Activated naive CD4-positive, alpha-beta T cell treated with anti-CD3 and anti-CD28 coated beads, Interleukin-2, amount 50 U/mL, for 24 hours (primary cell): ENCODE results near the gene ASTL.

Source experiments
- H3K27ac Mint-ChIP-seq: one replicate; pipeline ENCODE4 v1.8.0; 2021; ENCODE audit warnings: mild to moderate bottlenecking, mixed read lengths
- H3K27me3 Mint-ChIP-seq: one replicate; pipeline ENCODE4 v1.8.0; 2021; ENCODE audit warnings: mixed read lengths
- H3K36me3 Mint-ChIP-seq: one replicate; pipeline ENCODE4 v1.8.0; 2021; ENCODE audit warnings: mixed read lengths
- H3K4me1 Mint-ChIP-seq: one replicate; pipeline ENCODE4 v1.8.0; 2021; ENCODE audit warnings: mixed read lengths
- H3K4me3 Mint-ChIP-seq: one replicate; pipeline ENCODE4 v1.8.0; 2021; ENCODE audit warnings: mild to moderate bottlenecking, mixed read lengths
- H3K9me3 Mint-ChIP-seq: one replicate; pipeline ENCODE4 v1.8.0; 2021; ENCODE audit warnings: mixed read lengths

ASTL gene

DNA sequence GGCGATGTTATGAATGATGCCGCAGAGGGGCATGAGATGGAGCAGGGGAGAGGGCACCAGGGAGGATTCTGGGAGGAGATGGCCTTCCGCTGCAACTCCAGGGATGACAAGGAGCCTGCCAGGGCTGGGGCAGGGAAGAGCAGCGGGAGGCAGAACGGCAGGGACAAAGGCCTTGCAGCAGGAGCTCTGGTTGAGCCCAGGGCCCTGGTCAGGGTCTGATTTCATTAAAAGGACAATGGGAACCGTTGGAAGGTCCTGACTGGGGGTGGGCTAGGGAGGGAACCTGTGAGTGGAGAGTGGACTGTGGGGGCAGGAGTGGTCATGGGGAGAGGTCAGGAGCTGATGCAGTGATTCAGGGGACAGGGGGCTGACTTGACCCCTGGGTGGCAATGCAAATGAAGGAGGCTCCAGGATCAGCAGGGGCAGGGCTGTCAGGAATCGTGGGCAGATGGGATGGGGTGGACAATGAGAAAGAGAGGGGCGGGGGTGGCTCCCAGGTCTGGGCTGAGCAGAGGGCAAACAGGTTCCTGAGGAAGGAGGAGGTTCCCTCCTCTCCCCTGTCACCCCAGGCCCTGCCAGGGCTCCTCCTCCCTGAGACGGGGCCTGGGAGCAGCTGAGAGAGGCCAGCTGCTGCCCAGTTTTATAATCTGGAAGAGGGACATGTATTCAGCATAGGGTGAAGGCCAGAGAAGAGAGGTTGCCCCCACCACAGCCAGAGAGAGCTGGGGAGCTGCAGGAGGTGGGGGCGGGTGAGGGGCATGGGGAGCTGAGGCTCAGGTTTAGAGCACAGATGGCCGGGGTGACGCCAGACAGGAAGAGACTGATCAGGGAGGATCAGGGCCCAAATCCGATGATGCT, 14.2 kb upstream of the ASTL start:
- Mint-ChIP-seq H3K4me3 (no peak overlapping the region), H3K36me3 (no peaks in the 10 kb centered on the region), H3K9me3 (no peaks in the 10 kb centered on the region), H3K27me3 (no peaks in the 10 kb centered on the region), H3K4me1 (peaks cover 83% of the 10 kb centered on the region), H3K27ac (peak overlapping the region; percentile 8)

DNA sequence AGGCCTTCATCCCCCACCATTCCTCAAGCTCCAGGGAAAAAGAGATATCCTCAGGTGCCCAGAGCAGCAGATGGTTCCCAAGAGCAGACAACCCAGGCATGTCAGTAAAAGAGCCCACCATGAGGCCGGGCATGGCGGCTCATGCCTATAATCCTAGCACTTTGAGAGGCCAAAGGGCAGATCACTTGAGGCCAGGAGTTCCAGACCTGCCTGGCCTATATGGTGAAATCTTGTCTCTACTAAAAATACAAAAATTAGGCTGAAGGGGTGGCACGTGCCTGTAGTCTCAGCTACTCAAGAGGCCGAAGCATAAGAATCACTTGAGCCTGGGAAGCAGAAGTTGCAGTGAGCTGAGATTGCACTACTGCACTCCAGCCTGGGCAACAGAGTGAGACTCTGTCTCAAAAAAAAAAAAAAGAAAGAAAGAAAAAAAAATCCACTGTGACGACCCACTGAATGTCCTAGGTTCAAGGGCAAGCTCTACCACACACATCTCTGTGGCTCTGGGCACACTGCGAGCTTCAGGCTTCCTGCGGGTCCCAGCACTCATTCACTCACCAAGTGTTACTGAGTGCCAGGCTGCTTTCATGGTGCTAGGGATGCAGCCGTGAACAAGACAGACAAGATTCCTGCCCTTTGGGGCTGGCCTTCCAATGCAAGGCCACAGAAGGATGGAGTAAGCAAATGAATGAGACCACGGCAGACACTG, 13.4 kb upstream of the ASTL start:
- H3K27me3 Mint-ChIP-seq, result no peaks in the 10 kb centered on the region
- H3K27ac Mint-ChIP-seq, result no peak overlapping the region
- H3K4me1 Mint-ChIP-seq, result peaks cover 83% of the 10 kb centered on the region
- H3K36me3 Mint-ChIP-seq, result no peaks in the 10 kb centered on the region
- H3K9me3 Mint-ChIP-seq, result no peaks in the 10 kb centered on the region
- no peak overlapping the region for H3K4me3 Mint-ChIP-seq

DNA sequence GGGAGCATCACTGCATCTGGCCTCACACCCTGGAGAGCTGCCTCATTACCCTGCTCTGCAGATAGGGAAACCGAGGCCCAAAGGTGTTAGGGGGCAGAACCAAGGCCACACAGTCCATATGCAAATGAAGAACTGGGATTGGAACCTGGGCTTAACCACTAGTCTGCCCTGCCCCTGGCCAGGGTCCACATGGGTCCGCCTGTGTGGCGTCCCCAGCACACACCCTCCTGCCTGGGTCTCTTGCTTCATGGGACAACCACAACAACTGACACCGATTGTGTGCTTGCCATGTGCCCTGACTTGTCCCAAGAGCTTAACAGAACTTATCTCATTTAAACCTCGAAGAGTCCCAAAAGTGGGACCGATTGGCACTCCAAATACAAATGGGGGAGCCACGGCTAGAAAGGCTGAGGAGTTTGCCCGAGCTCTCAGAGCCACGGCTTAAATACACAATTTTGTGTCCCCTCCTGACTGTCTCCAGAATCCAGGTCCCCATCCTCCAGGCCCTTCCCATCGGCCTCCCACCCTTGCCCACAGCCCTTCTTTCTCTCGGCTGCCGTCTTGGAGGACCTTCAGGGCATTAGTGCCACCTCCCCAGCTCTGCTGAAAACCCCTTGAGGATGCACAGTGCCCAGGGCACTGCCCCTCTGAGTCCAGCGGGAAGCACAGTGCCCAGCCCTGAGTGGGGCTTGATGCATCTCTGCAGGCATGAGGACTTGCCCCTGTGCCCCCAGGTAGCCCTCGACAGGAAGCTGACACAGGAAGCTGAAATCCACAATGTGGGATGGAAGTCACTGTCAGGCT, 12.7 kb upstream of the ASTL start:
- Mint-ChIP-seq H3K36me3 (no peaks in the 10 kb centered on the region), H3K4me3 (no peak overlapping the region), H3K27ac (peak overlapping the region; percentile 30), H3K9me3 (no peaks in the 10 kb centered on the region), H3K27me3 (no peaks in the 10 kb centered on the region), H3K4me1 (peaks cover 81% of the 10 kb centered on the region)

DNA sequence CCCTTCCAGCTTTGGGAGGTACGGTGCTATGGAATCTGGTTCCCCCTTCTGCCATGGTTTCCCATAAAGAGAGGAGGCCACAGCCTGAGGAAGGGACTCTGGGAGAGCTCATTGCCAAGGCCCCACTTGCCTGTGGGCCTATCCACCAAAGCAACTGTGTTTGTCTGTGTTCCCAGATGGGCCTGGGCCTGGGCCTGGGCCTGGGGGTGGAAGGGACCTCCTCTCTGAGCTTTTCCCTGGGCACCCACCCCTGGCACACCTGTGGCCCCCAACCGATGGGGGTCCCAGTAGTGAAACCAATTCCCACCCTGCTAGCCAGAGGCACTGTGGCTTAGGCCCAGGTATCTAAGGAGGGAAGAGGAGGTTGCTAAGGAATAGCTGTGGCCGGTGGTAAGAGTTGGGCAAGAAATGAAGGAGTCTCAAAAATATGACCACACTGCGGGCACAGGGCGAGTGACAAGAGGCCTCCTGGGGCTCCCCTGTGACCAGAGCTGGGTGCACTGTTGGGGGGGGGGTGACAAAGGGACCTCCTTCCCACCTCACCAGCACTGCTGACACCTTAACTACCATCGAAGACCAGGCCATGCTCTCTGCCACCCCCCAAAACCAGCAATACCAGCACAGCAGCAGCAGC, 11.8 kb upstream of the ASTL start:
- Mint-ChIP-seq H3K27ac (peak overlapping the region; percentile 30), H3K9me3 (no peaks in the 10 kb centered on the region), H3K4me1 (peaks cover 75% of the 10 kb centered on the region), H3K36me3 (no peaks in the 10 kb centered on the region), H3K27me3 (no peaks in the 10 kb centered on the region), H3K4me3 (no peak overlapping the region)

DNA sequence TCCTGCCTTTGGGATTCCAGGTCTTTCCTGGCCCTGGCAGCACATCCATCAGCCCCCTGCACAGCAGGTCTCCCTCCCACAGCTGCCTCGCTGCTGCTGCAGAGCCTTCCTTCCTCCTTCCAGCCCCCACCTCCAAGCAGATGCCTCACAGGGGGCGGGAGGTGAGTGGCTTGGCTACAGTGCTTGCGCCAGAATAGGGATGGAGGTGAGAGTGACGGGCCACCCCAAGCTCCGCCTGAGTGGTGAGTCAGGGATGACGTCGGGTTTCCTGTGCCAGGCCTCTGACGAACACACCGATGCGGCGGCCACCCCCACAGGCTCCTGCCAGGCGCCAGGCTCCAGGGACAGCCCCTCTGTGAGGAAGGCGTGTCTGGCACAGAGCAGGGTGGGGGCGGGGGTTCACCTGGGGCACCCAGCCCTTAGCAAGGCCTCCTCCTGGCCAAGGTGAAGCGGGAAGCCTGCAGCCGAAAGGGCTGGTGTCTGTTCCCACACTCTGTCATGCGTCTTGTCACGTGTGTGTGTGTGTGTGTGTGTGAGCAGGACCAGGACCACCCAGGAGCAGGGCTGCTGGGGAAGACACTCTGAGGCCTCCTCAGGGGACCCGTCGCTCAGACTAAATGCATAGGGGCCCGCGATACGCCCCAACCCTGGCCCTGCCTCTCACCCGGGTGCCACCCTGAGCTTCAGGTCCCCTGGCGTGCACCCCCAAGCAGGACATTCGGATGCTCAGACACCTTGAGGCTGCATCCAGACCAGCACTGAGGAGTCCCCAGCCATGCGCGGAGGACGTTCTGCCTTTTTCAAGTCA, 10.3 kb upstream of the ASTL start:
- peaks cover 72% of the 10 kb centered on the region for H3K4me1 Mint-ChIP-seq
- peak overlapping the region; percentile 86 for H3K4me3 Mint-ChIP-seq
- H3K9me3 Mint-ChIP-seq, result no peaks in the 10 kb centered on the region
- H3K27ac Mint-ChIP-seq, result peak overlapping the region; percentile 97
- no peaks in the 10 kb centered on the region for H3K27me3 Mint-ChIP-seq
- peaks cover 9% of the 10 kb centered on the region for H3K36me3 Mint-ChIP-seq

DNA sequence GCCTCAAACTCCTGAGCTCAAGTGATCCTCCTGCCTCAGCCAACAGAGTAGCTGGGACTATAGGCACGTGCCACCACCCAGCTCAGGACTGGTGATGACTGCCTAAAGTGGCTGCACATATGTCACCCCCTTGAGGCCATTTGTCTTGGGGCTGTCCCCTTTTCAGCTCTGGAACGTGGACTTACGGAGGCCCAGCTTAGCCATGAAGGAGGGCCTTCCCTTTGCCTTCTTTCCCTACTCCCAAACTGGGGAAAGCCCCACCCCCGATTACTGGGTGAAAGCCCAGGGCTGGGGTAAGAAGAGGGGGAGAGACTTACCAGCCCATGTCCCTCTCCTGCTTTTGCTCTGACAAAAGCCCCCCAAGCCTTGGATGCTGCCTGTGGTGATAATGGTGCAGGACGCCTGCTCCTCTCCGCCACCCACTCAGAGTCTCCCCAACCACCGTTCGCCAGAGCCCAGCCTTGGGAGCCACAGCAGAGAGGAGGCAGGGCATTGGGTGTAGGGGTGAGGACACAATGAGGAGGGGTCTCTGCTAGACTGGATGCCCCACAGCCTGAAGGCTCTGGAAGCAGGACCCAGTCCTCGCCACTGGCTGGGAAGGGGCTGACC, 9.4 kb upstream of the ASTL start:
- Mint-ChIP-seq H3K4me3 (peak overlapping the region; percentile 86), H3K9me3 (no peaks in the 10 kb centered on the region), H3K4me1 (peaks cover 63% of the 10 kb centered on the region), H3K36me3 (peaks cover 13% of the 10 kb centered on the region), H3K27ac (peak overlapping the region; percentile 99), H3K27me3 (no peaks in the 10 kb centered on the region)

DNA sequence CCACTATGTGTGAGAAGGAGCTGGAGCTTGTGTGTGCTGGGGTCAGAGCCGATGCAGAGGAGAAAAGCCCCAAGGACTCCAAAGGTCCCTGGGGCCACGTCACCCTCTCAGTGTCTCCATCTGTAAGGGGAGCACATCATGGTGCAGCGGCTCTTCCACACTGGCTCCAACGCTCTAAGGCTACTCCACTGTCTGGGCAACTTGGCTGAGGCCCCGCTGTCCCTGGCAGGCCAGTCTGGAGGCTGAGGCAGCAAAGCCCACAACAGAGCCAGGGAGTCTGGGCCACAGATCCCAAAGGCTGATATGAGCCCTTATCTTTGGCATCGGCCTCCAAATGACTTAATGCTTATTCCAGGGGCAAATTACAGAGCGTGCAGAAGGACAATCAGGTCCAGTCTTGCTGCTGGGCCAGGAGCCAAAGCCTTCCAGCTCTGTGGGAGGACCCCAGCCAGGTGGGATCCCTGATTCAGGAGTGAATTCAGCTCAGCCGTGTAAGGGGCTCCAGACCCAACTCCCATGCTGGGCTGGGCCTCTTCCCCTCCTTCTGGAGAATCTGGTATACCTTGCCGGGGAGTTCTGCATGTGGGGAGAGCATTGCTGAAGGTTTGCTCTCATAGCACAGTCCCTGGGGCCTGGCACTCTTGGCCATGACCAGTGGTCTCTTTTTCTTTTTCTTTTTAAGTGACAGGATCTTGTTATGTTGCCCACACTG, 8.7 kb upstream of the ASTL start:
- H3K36me3 Mint-ChIP-seq, result peaks cover 18% of the 10 kb centered on the region
- peaks cover 61% of the 10 kb centered on the region for H3K4me1 Mint-ChIP-seq

DNA sequence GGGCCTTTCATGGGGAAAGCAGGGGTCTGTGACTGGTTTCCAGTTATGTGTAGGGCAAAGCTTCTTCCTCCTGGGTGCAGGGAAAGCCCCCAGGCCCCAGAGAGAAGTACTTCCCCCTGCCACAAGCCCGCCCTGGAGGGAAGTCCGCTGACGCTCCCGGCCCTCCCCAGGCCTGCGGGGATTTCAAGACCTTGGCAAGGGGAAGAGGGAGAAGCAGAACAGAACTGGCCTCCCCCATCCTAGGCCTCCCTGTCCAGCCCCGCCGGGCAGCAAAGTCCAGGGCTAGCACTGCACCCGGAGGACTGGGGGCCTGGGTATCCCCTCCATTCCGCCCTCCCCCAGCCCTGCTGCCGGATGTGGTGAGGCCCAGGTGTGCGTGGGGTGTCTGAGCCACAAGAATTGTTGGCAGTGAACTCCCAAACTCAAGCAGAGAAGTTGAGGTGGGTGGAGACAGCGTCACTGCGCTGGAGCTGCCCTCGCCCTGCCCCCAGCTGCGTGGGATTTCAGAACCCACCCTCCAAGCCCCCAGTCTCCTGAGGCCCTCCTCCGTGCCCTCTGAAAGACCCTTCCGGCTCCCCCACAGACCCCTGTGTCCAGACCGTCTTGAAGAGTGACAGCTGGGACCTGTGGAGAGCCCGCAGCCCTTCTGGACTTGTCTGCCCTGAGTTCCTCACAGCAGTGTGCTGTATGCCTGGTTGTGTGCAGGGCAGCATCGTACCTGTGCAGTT, 8.0 kb upstream of the ASTL start:
- peaks cover 57% of the 10 kb centered on the region for H3K4me1 Mint-ChIP-seq
- H3K4me3 Mint-ChIP-seq, result peak overlapping the region; percentile 86
- peak overlapping the region; percentile 99 for H3K27ac Mint-ChIP-seq
- H3K9me3 Mint-ChIP-seq, result no peaks in the 10 kb centered on the region
- H3K27me3 Mint-ChIP-seq, result no peaks in the 10 kb centered on the region
- peaks cover 19% of the 10 kb centered on the region for H3K36me3 Mint-ChIP-seq

More for the DNA sequence above, 8.7 kb upstream of the ASTL start:
- peak overlapping the region; percentile 99 for H3K27ac Mint-ChIP-seq
- no peaks in the 10 kb centered on the region for H3K9me3 Mint-ChIP-seq
- H3K27me3 Mint-ChIP-seq, result no peaks in the 10 kb centered on the region
- H3K4me3 Mint-ChIP-seq, result peak overlapping the region; percentile 86

DNA sequence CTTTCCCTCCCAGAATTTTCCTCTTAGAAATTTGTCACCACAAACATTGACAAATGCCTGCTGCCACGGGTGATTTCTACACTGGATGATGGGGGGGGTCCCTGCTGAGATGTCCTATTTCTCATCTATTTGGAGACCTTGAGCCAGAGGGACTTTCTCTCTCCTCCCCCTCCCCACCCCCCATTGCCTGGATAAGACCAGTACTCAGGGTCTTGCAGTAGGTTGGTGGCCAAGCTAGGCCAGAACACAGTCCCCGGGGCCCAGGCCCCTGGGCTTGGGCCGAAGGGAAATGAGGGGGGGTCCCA, 7.5 kb upstream of the ASTL start:
- Mint-ChIP-seq H3K27me3 (no peaks in the 10 kb centered on the region), H3K4me3 (peak overlapping the region; percentile 86), H3K4me1 (peaks cover 52% of the 10 kb centered on the region), H3K36me3 (peaks cover 19% of the 10 kb centered on the region), H3K27ac (peak overlapping the region; percentile 99), H3K9me3 (no peaks in the 10 kb centered on the region)

DNA sequence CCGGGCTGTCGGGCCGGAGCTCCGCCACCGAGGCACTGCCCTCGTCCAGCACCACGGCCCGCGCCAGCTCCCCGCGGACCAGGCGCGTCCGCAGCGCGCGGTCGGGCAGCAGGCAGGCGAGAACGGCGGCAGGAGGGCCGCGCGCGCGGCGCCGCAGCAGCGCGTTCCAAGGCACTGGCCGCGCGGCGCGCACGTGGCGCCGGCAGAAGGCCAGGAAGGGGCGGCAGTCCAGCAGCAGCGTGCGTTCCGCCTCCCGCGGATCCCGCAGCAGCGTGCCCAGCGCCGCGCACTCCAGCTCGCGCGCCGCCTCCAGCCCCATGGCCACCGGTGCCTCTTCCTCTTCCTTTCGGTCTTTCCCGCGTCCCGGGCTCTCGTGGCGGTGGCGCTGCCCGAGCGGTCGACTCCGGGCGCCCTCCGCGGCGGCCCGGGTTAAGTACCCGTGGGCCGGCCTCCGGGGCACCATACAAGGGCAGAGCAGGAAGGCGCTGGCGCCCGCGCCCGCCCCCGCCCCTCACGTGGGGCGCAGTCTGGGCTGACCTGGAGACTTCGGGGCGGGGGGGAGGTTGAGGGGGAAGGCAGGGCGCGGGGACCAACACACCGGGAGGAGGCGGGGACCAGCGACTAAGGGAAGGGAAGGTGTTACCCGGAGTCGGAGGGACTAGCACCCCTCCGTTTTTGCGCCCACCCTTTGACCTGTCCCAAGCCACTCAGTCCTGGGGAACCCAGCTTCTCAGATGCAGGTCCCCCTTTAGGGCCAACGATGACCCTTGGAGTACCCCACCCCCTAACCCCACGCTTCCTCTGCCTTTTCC, 6.9 kb upstream of the ASTL start, which contains the start of gene DUSP2:
DUSP2 (minus strand) TSS at position 405 of the 812 bp plus-strand sequence; CDS start at position 319, 86 bp downstream.
- no peaks in the 10 kb centered on the region for H3K9me3 Mint-ChIP-seq
- H3K27me3 Mint-ChIP-seq, result no peaks in the 10 kb centered on the region
- peak within 1 kb of the TSS; percentile 99 for H3K27ac Mint-ChIP-seq
- peaks cover 19% of the 10 kb centered on the region for H3K36me3 Mint-ChIP-seq
- H3K4me1 Mint-ChIP-seq, result peaks cover 49% of the 10 kb centered on the region
- H3K4me3 Mint-ChIP-seq, result peak within 1 kb of the TSS; percentile 97

DNA sequence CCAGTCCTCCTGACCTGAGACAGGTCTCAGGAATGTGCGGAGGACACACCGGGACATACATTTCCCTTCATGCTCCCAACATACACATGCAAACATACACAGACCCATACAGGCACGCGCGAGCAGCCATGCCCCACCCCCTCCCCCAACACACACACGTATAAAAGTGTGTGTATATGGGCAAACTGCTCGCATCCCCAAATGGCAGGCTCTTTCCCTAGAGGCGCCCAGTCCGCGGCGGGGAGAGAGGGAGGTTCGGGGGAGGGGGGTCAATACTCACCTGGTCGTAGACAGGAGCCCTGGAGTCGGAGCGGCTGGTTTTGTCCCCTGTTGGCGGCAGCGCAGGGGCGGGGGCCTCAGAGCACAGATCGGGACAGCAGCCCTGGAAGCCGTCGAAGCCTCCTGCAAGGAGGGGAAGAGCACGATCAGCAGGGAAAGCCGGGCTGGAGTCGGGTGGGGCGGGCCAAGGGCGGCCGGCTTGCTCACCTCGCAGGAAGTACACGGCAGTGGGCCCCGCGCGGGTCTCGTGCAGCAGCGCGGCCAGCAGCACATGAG, 6.3 kb upstream of the ASTL start:
- H3K27me3 Mint-ChIP-seq, result no peaks in the 10 kb centered on the region
- H3K4me1 Mint-ChIP-seq, result peaks cover 46% of the 10 kb centered on the region
- no peaks in the 10 kb centered on the region for H3K9me3 Mint-ChIP-seq
- H3K27ac Mint-ChIP-seq, result peak overlapping the region; percentile 94
- H3K4me3 Mint-ChIP-seq, result peak overlapping the region; percentile 97
- peaks cover 19% of the 10 kb centered on the region for H3K36me3 Mint-ChIP-seq

DNA sequence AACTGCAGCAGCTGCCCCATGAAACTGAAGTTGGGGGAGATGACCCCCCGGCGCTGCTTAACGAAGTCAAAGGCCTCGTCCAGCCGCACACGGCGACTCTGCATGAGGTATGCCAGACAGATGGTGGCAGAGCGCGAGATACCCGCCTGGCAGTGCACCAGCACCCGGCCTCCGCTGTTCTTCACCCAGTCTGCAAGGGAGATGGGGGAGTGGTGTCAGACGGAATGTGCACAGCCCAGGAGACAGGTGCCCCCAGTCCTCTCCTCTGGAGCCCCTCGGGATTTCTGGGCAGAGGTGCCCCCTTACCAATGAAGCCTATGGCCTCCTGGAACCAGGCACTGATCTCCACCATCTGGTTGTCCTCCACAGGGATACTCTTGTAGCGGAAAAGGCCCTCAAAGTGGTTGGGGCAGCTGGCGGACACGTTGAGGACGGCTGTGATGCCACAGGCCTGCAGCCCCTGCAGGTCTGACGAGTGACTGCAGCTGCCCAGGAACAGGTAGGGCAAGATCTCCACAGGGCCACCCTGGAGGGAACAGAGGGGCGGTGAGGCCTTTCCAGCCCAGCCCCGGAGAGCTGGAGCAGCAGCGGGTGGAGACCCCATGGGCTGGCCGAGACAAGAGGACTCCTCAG, 5.7 kb upstream of the ASTL start:
- peak overlapping the region; percentile 97 for H3K4me3 Mint-ChIP-seq
- no peaks in the 10 kb centered on the region for H3K27me3 Mint-ChIP-seq
- H3K4me1 Mint-ChIP-seq, result peaks cover 46% of the 10 kb centered on the region
- peaks cover 19% of the 10 kb centered on the region for H3K36me3 Mint-ChIP-seq
- H3K27ac Mint-ChIP-seq, result peak overlapping the region; percentile 94
- H3K9me3 Mint-ChIP-seq, result no peaks in the 10 kb centered on the region
